Muscle of leg (tissue), 11 donors: ENCODE data around the gene LINGO1. TPM values are rescaled to one million over a fixed set of nuclear protein-coding genes. Genes with fewer than 3 reads are reported as not detected.

ENCODE experiments used
- DNase-seq: peaks from one replicate; pipeline ENCODE4 v3.0.0; 2013
- H3K27ac ChIP-seq: one replicate; pipeline ENCODE4 v1.5.1; 2013; ENCODE audit warnings: mild to moderate bottlenecking, low read length, control low read depth
- H3K27me3 ChIP-seq: one replicate; pipeline ENCODE4 v1.6.1; 2013; ENCODE audit warnings: low read length; ENCODE audit not compliant: control insufficient read depth, insufficient read depth
- H3K36me3 ChIP-seq: one replicate; pipeline ENCODE4 v1.6.1; 2013; ENCODE audit warnings: low read length; ENCODE audit not compliant: control insufficient read depth, insufficient read depth
- H3K4me1 ChIP-seq: one replicate; pipeline ENCODE4 v1.6.1; 2013; ENCODE audit warnings: low read length; ENCODE audit not compliant: control insufficient read depth, insufficient read depth
- H3K4me3 ChIP-seq: one replicate; pipeline ENCODE4 v1.5.1; 2013; ENCODE audit warnings: low read length, control low read depth
- H3K9me3 ChIP-seq: replicated peaks from 2 replicates; pipeline ENCODE4 v1.6.1; 2013; ENCODE audit warnings: low read depth, low read length; ENCODE audit not compliant: control insufficient read depth
- WGBS: methylation state at CpG from one replicate; pipeline ENCODE4 v1.1.5; 2013; ENCODE audit warnings: missing lambda C conversion rate; ENCODE audit not compliant: insufficient coverage; 5-methylcytosine and 5-hydroxymethylcytosine counted together
- polyA plus RNA-seq, 8 donors: library from polyadenylated mRNA; unstranded; fragments of 120-200 nt; gene quantifications; one replicate each; pipeline versions ENCODE4 v1.2.1 to v1.2.3, GENCODE V29; 2013; ENCODE audit warnings: inconsistent platforms in 1 of 8, low replicate concordance in 1 of 8; ENCODE audit not compliant: insufficient read length in 8 of 8, insufficient read depth in 1 of 8
- total RNA-seq: library from RNA; stranded (reverse); fragments of 120-200 nt; gene quantifications from one replicate; pipeline ENCODE4 v1.2.4, GENCODE V29; 2013

Gene LINGO1
- total and polyA plus RNA-seq, 9 donors, result 1.5 to 15.1 (median 10.1) TPM

- Histone ChIP-seq H3K4me3 (no peak overlapping the region), H3K27me3 (peaks cover 2% of the 10 kb centered on the region), H3K9me3 (no peaks in the 10 kb centered on the region), H3K36me3 (no peaks in the 10 kb centered on the region), H3K4me1 (peaks cover 10% of the 10 kb centered on the region), H3K27ac (no peak overlapping the region)
- 78% methylated on average over 3 of the region's 6 CpGs for WGBS
- no peak for DNase-seq
These were observed 12.8 kb downstream of the LINGO1 start for GRCh38 chr15:77619883-77620282.

- Histone ChIP-seq H3K9me3 (no peaks in the 10 kb centered on the region), H3K4me1 (peaks cover 7% of the 10 kb centered on the region), H3K27ac (no peak overlapping the region), H3K36me3 (no peaks in the 10 kb centered on the region), H3K4me3 (no peak overlapping the region), H3K27me3 (peaks cover 2% of the 10 kb centered on the region)
- DNase-seq, result no peak
- 78% methylated on average over 6 of the region's 12 CpGs for WGBS
These were observed 15.1 kb downstream of the LINGO1 start for GRCh38 chr15:77617476-77618230.

GRCh38 chr15:77616072-77616471 lies 16.6 kb downstream of the LINGO1 start:
- H3K27me3 ChIP-seq, result peaks cover 2% of the 10 kb centered on the region
- H3K36me3 ChIP-seq, result no peaks in the 10 kb centered on the region
- H3K27ac ChIP-seq, result no peak overlapping the region
- H3K4me3 ChIP-seq, result no peak overlapping the region
- H3K4me1 ChIP-seq, result peaks cover 9% of the 10 kb centered on the region
- no peaks in the 10 kb centered on the region for H3K9me3 ChIP-seq
- WGBS, result 64% methylated on average over 5 of the region's 8 CpGs
- no peak for DNase-seq

GRCh38 chr15:77615472-77615871 lies 17.2 kb downstream of the LINGO1 start:
- no peaks in the 10 kb centered on the region for H3K36me3 ChIP-seq
- H3K4me3 ChIP-seq, result no peak overlapping the region
- no peak overlapping the region for H3K27ac ChIP-seq
- peaks cover 12% of the 10 kb centered on the region for H3K4me1 ChIP-seq
- peaks cover 2% of the 10 kb centered on the region for H3K27me3 ChIP-seq
- WGBS, result 92% methylated on average over 31 of the region's 31 CpGs
- DNase-seq, result no peak
- H3K9me3 ChIP-seq, result no peaks in the 10 kb centered on the region

- Histone ChIP-seq H3K36me3 (no peaks in the 10 kb centered on the region), H3K4me3 (no peak overlapping the region), H3K27me3 (peaks cover 2% of the 10 kb centered on the region), H3K27ac (no peak overlapping the region), H3K9me3 (no peaks in the 10 kb centered on the region), H3K4me1 (peaks cover 14% of the 10 kb centered on the region)
- no peak for DNase-seq
- 99% methylated on average over 45 of the region's 48 CpGs for WGBS
These were observed 18.4 kb downstream of the LINGO1 start for GRCh38 chr15:77614251-77614806.

GRCh38 chr15:77613814-77614213 lies 18.9 kb downstream of the LINGO1 start:
- H3K27me3 ChIP-seq, result peaks cover 2% of the 10 kb centered on the region
- H3K36me3 ChIP-seq, result no peaks in the 10 kb centered on the region
- WGBS, result 90% methylated on average over 23 of the region's 23 CpGs

GRCh38 chr15:77612958-77613601 lies 19.6 kb downstream of the LINGO1 start:
- WGBS, result 69% methylated on average over 2 of the region's 8 CpGs
- H3K4me1 ChIP-seq, result peaks cover 19% of the 10 kb centered on the region
- no peak overlapping the region for H3K4me3 ChIP-seq
- no peak for DNase-seq
- H3K9me3 ChIP-seq, result no peaks in the 10 kb centered on the region
- H3K27ac ChIP-seq, result no peak overlapping the region
- H3K27me3 ChIP-seq, result peaks cover 2% of the 10 kb centered on the region
- H3K36me3 ChIP-seq, result no peaks in the 10 kb centered on the region

More at GRCh38 chr15:77613814-77614213, 18.9 kb downstream of the LINGO1 start:
- Histone ChIP-seq H3K9me3 (no peaks in the 10 kb centered on the region), H3K4me3 (no peak overlapping the region), H3K4me1 (peaks cover 14% of the 10 kb centered on the region), H3K27ac (no peak overlapping the region)
- no peak for DNase-seq

- Histone ChIP-seq H3K9me3 (no peaks in the 10 kb centered on the region), H3K27me3 (no peaks in the 10 kb centered on the region), H3K36me3 (no peaks in the 10 kb centered on the region), H3K4me3 (no peak overlapping the region), H3K27ac (no peak overlapping the region), H3K4me1 (peaks cover 32% of the 10 kb centered on the region)
- 41% methylated on average over 5 of the region's 10 CpGs for WGBS
- no peak for DNase-seq
These were observed 20.9 kb downstream of the LINGO1 start for GRCh38 chr15:77611767-77612166.

GRCh38 chr15:77610731-77611130 lies 22.0 kb downstream of the LINGO1 start:
- no peak overlapping the region for H3K27ac ChIP-seq
- no peak overlapping the region for H3K4me3 ChIP-seq
- no peaks in the 10 kb centered on the region for H3K36me3 ChIP-seq
- peaks cover 43% of the 10 kb centered on the region for H3K4me1 ChIP-seq
- 38% methylated on average over 6 of the region's 9 CpGs for WGBS
- no peaks in the 10 kb centered on the region for H3K9me3 ChIP-seq
- DNase-seq, result no peak
- no peaks in the 10 kb centered on the region for H3K27me3 ChIP-seq

- Histone ChIP-seq H3K27me3 (no peaks in the 10 kb centered on the region), H3K4me3 (no peak overlapping the region), H3K9me3 (no peaks in the 10 kb centered on the region), H3K36me3 (no peaks in the 10 kb centered on the region), H3K27ac (no peak overlapping the region), H3K4me1 (peaks cover 54% of the 10 kb centered on the region)
- WGBS, result no CpG with 5 or more reads among the region's 3 CpGs
- DNase-seq, result no peak
These were observed 23.2 kb downstream of the LINGO1 start for GRCh38 chr15:77609558-77609957.
